ENCODE data around the gene OSCAR.

Gene OSCAR

GRCh38 chr19:54094426-54095000 lies 6.1 kb downstream of the OSCAR start:
- no peak for DNase-seq (ENCODE audit: low spot score)
- no peak for FAIRE-seq

DNA sequence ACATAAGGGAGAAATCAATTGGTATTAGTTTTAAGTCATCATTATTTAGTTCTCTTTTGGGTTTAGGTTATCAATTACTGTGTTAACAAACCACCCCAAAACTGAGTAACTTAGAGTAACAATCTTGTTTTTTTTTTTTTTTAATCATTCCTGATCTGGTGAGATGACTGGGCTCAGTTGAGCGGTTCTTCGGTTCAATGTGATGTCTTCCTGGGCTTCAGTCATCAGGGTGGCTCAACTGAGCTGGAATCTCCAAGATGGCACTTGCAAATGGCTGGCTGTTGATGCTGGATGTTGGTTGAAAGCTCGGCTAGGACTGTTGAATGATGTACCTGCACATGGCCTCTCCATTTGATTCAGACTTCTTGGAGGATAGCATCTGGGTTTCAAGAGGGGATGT lies 16.2 kb downstream of the OSCAR start:
- DNase-seq (ENCODE audit: low spot score) (no peak), FAIRE-seq (no peak)

- FAIRE-seq: no peak
- DNase-seq (ENCODE audit: low spot score): no peak
Observed at GRCh38 chr19:54081032-54081431, 19.6 kb downstream of the OSCAR start, which contains the start of gene TARM1. TSS of gene TARM1 (minus strand) at chr19:54081365. CDS start at chr19:54081340, 25 bp downstream.

- DNase-seq (ENCODE audit: low spot score) (no peak), FAIRE-seq (no peak)
Observed at GRCh38 chr19:54077334-54077733, 23.3 kb downstream of the OSCAR start.

DNA sequence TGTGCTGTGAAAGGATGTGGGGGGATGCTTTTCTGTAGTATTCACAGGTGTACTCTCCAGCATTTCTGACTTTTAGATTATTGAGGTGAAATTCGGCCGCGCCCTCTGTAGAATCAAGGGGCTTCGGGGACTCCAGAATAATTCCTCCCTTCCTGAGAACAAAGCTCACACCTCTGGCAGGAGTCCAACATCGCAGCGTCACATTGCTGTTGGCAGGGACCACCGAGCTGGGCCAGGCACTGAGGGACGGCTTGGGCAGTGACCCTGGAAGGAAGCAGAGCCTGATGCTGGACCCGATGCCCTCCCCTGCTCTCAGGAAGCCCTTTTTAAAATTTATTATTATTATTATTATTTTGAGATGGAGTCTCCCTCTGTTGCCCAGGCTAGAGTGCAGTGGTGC lies 25.8 kb downstream of the OSCAR start:
- FAIRE-seq: no peak
- DNase-seq (ENCODE audit: low spot score): no peak

- no peak for DNase-seq (ENCODE audit: low spot score)
- no peak for FAIRE-seq
Observed at GRCh38 chr19:54073829-54074228, 26.8 kb downstream of the OSCAR start.

DNA sequence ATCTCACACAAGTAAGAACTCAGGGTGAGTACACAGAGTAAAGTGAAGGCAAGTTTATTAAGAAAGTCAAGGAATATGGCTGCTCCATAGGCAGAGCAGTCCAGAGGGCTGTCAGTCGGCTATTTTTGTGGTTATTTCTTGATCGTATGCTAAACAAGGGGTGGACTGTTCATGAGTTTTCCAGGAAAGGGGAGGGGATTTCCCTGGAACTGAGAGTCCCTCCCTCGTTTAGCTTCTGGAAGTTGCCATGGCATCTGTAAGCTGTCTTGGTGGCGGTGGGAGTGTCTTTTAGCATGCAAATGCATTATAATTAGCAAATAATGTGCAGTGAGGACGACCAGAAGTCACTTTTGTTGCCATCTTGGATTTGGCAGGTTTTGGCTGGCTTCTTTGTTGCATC lies 31.1 kb downstream of the OSCAR start:
- FAIRE-seq: no peak
- DNase-seq (ENCODE audit: low spot score): no peak

GRCh38 chr19:54063350-54064116 lies 37.1 kb downstream of the OSCAR start, which contains the start of gene VSTM1:
TSS of gene VSTM1 (minus strand) at chr19:54063897. CDS start at chr19:54063777, 120 bp downstream.
- FAIRE-seq: no peak
- DNase-seq (ENCODE audit: low spot score): no peak

DNA sequence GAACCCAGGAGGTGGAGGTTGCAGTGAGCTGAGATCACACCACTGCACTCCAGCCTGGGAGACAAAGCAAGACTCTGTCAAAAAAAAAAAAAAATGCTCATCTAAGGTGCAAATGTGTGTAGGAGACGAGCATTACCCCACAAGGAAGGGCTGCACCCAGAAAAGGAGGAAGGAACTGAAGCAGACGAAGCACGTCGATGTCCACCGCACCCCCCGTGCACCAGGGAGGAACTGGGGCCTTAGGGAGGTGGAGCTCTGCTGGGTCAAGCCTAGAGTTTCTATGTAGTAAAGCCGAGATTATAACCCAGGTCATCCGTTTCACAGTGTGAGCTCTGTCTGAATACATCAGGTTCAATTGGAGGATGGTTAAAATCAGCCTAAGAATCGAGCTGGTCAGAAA lies 38.0 kb downstream of the OSCAR start:
- DNase-seq (ENCODE audit: low spot score): no peak
- FAIRE-seq: no peak

GRCh38 chr19:54047616-54048015 lies 53.0 kb downstream of the OSCAR start:
- no peak for DNase-seq (ENCODE audit: low spot score)
- no peak for FAIRE-seq

DNA sequence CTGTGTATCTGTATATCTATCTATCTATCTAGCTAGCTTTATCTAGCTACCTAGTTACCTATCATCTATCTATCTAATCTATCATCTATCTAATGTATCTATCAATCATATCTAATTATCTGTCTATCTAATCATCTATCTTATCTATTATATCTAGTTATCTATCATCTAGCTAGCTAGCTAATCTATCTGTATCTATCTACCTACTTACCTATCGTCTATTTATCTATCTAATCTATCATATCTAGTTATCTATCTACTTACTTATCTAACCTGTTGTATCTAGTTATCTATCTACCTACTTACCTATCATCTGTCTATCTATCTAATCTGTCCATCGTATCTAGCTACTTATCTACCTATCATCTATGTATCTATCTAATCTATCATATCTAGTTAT lies 54.8 kb downstream of the OSCAR start:
- no peak for FAIRE-seq
- DNase-seq (ENCODE audit: low spot score): no peak
